ENCODE results near the gene NUB1. TPM values are rescaled to one million over a fixed set of nuclear protein-coding genes. Genes with fewer than 3 reads are reported as not detected.

NUB1 gene
- polyA plus RNA-seq, 3 donors = 32.0 to 39.2 (median 37.2) TPM

DNA sequence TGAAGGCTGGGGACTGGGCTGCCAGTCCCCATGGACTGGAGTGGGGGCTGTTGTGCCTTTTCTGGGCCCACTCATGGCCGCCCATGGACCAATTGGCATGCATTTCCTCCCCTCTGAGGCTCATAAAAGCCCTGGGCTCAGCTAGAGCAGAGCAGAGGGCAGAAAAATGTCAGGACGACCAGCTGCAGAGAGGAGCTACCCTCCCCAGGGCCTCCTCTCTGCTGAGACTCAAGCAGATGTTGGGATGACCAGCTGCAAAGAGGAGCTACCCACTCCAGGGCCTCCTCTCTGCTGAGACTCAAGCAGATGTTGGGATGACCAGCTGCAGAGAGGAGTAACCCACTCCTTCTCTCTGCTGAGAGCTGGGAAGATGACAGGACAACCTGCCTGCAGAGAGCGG, 20.3 kb upstream of the NUB1 start:
- Histone ChIP-seq H3K79me2 (ENCODE audit: insufficient read depth, low read length) (no peaks in the 10 kb centered on the region), H3K27ac (ENCODE audit: low read depth in 1 of 2, low read length in 2 of 2) (no peak overlapping the region), H3K27me3 (ENCODE audit: control insufficient read depth in 2 of 2, insufficient read depth in 2 of 2, low read length in 2 of 2) (peaks cover 0 to 2% of the 10 kb centered on the region in 2 donors), H3K36me3 (replicated peaks in 1 of 2; ENCODE audit: control insufficient read depth in 1 of 2, insufficient read depth in 2 of 2, low read length in 2 of 2) (no peaks in the 10 kb centered on the region), H3K4me1 (ENCODE audit: control insufficient read depth in 1 of 2, insufficient read depth in 2 of 2, low read length in 2 of 2) (no peaks in the 10 kb centered on the region), H4K20me1 (ENCODE audit: insufficient read depth, low read length) (no peaks in the 10 kb centered on the region), H3K4me3 (replicated peaks in 1 of 3; ENCODE audit: low read depth in 2 of 3, low read length in 3 of 3) (no peak overlapping the region), H3K4me2 (replicated peaks; ENCODE audit: extremely low read depth, low read length, poor library complexity, severe bottlenecking) (no peak overlapping the region), H3K9me3 (replicated peaks in 1 of 2; ENCODE audit: control insufficient read depth in 1 of 2, insufficient read depth in 1 of 2, low read length in 2 of 2) (peaks cover 34 to 35% of the 10 kb centered on the region in 2 donors), H3K9ac (ENCODE audit: insufficient read depth, low read length, poor library complexity, severe bottlenecking) (no peak overlapping the region), H2AFZ (ENCODE audit: insufficient read depth, low read depth, low read length, poor library complexity, severe bottlenecking) (no peak overlapping the region)
- H3K4me3 Mint-ChIP-seq = no peak overlapping the region
- H3K9me3 Mint-ChIP-seq = peaks cover 16 to 41% (median 31%) of the 10 kb centered on the region in 7 donors
- TF ChIP-seq, protein P1, sequence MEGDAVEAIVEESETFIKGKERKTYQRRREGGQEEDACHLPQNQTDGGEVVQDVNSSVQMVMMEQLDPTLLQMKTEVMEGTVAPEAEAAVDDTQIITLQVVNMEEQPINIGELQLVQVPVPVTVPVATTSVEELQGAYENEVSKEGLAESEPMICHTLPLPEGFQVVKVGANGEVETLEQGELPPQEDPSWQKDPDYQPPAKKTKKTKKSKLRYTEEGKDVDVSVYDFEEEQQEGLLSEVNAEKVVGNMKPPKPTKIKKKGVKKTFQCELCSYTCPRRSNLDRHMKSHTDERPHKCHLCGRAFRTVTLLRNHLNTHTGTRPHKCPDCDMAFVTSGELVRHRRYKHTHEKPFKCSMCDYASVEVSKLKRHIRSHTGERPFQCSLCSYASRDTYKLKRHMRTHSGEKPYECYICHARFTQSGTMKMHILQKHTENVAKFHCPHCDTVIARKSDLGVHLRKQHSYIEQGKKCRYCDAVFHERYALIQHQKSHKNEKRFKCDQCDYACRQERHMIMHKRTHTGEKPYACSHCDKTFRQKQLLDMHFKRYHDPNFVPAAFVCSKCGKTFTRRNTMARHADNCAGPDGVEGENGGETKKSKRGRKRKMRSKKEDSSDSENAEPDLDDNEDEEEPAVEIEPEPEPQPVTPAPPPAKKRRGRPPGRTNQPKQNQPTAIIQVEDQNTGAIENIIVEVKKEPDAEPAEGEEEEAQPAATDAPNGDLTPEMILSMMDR (IDR thresholded peaks at IDR 0.05) = no peak
- WGBS (ENCODE audit: insufficient coverage) = 96% methylated on average over 3 of the region's 3 CpGs
- H3K27ac Mint-ChIP-seq = no peak overlapping the region
- H3K36me3 Mint-ChIP-seq = no peaks in the 10 kb centered on the region
- H3K4me1 Mint-ChIP-seq = no peaks in the 10 kb centered on the region
- no peak for DNase-seq
- intact Hi-C loops (cut with micrococcal nuclease) = no loop called here
- H3K27me3 Mint-ChIP-seq (ENCODE audit: low read depth in 3 of 3) = peaks cover 2 to 9% (median 6%) of the 10 kb centered on the region in 3 donors

DNA sequence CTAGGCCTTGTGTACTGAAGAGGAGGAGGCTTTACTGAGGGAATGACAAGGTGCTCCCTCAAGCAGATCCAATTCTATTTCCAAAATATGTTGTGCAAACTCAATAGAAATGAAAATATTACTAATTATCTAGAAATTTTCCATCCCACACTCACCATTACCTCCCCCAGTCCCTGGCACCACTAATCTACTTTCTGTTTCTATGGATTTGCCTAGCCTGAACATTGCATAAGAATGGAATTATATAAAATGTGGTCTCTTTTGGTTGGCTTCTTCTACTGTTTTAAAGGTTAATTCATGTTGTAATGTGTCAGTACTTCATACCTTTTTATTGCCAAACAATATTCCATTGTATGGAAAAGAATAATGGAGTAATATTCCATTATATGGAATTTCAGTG, 18.7 kb upstream of the NUB1 start:
- intact Hi-C loops (cut with micrococcal nuclease) = no loop called here
- H3K9ac ChIP-seq (ENCODE audit: insufficient read depth, low read length, poor library complexity, severe bottlenecking) = no peak overlapping the region
- H3K4me1 ChIP-seq (ENCODE audit: control insufficient read depth in 1 of 2, insufficient read depth in 2 of 2, low read length in 2 of 2) = no peaks in the 10 kb centered on the region
- H3K9me3 Mint-ChIP-seq = peaks cover 16 to 46% (median 31%) of the 10 kb centered on the region in 7 donors
- H3K4me2 ChIP-seq (replicated peaks; ENCODE audit: extremely low read depth, low read length, poor library complexity, severe bottlenecking) = no peak overlapping the region
- no peaks in the 10 kb centered on the region for H3K79me2 ChIP-seq (ENCODE audit: insufficient read depth, low read length)
- H3K9me3 ChIP-seq (replicated peaks in 1 of 2; ENCODE audit: control insufficient read depth in 1 of 2, insufficient read depth in 1 of 2, low read length in 2 of 2) = peaks cover 34 to 35% of the 10 kb centered on the region in 2 donors
- no peak overlapping the region for H3K4me3 ChIP-seq (replicated peaks in 1 of 3; ENCODE audit: low read depth in 2 of 3, low read length in 3 of 3)
- no peaks in the 10 kb centered on the region for H4K20me1 ChIP-seq (ENCODE audit: insufficient read depth, low read length)
- H3K27ac ChIP-seq (ENCODE audit: low read depth in 1 of 2, low read length in 2 of 2) = no peak overlapping the region
- no peak for DNase-seq
- peaks cover 0 to 2% of the 10 kb centered on the region in 2 donors for H3K27me3 ChIP-seq (ENCODE audit: control insufficient read depth in 2 of 2, insufficient read depth in 2 of 2, low read length in 2 of 2)
- H3K27ac Mint-ChIP-seq = no peak overlapping the region
- H3K4me3 Mint-ChIP-seq = no peak overlapping the region
- H3K4me1 Mint-ChIP-seq = no peaks in the 10 kb centered on the region
- no peaks in the 10 kb centered on the region for H3K36me3 ChIP-seq (replicated peaks in 1 of 2; ENCODE audit: control insufficient read depth in 1 of 2, insufficient read depth in 2 of 2, low read length in 2 of 2)
- H3K27me3 Mint-ChIP-seq (ENCODE audit: low read depth in 3 of 3) = peaks cover 2 to 10% (median 3%) of the 10 kb centered on the region in 3 donors
- H2AFZ ChIP-seq (ENCODE audit: insufficient read depth, low read depth, low read length, poor library complexity, severe bottlenecking) = no peak overlapping the region
- TF ChIP-seq, protein P1 (IDR thresholded peaks at IDR 0.05) = no peak
- H3K36me3 Mint-ChIP-seq = no peaks in the 10 kb centered on the region

Measured in CD14-positive monocyte (primary cell).